ENCODE measurements around the gene PPME1. TPM values are rescaled to one million over a fixed set of nuclear protein-coding genes. Genes with fewer than 3 reads are reported as not detected.
A peak's percentile ranks its signal among the peaks of the same experiment; 100 is the strongest.
"Not testable (repeated sequence)": the region's sequence is repeated elsewhere in the genome, so short reads cannot be mapped to it uniquely, and the experiment has no call there.

Gene PPME1, protein sequence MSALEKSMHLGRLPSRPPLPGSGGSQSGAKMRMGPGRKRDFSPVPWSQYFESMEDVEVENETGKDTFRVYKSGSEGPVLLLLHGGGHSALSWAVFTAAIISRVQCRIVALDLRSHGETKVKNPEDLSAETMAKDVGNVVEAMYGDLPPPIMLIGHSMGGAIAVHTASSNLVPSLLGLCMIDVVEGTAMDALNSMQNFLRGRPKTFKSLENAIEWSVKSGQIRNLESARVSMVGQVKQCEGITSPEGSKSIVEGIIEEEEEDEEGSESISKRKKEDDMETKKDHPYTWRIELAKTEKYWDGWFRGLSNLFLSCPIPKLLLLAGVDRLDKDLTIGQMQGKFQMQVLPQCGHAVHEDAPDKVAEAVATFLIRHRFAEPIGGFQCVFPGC
- 27.8 TPM for polyA plus RNA-seq
- long read RNA-seq, donor 1, partial matches to known transcripts, result 0 of 3 reads
- long read RNA-seq, donor 1, other reads (novel, unspliced or antisense), result 0 of 3 reads
- long read RNA-seq, donor 2, transcript PPME1-201 (14 exons, 2,677 nt), result major isoform, 9 of 10 reads
- long read RNA-seq, donor 2, partial matches to known transcripts, result 0 of 10 reads
- long read RNA-seq, donor 2, other reads (novel, unspliced or antisense), result 0 of 10 reads
- long read RNA-seq, donor 3, result 0 reads
- long read RNA-seq, donor 4, result 0 reads
- long read RNA-seq, donor 5, partial matches to known transcripts, result 0 of 2 reads
- long read RNA-seq, donor 5, other reads (novel, unspliced or antisense), result 0 of 2 reads
- long read RNA-seq, donor 6, partial matches to known transcripts, result 0 of 4 reads
- long read RNA-seq, donor 6, other reads (novel, unspliced or antisense), result 0 of 4 reads
- long read RNA-seq, donor 7, partial matches to known transcripts, result 0 of 3 reads
- long read RNA-seq, donor 7, other reads (novel, unspliced or antisense), result 0 of 3 reads
- long read RNA-seq, donor 8, transcript PPME1-201 (14 exons, 2,677 nt), result major isoform, 5 of 5 reads
- long read RNA-seq, donor 8, partial matches to known transcripts, result 0 of 5 reads
- long read RNA-seq, donor 8, other reads (novel, unspliced or antisense), result 0 of 5 reads
- long read RNA-seq, donor 9, full-length matches to known transcripts, result 5 of 5 reads
- long read RNA-seq, donor 9, partial matches to known transcripts, result 0 of 5 reads
- long read RNA-seq, donor 9, other reads (novel, unspliced or antisense), result 0 of 5 reads
- long read RNA-seq, donor 10, transcript PPME1-201 (14 exons, 2,677 nt), result major isoform, 6 of 6 reads
- long read RNA-seq, donor 10, partial matches to known transcripts, result 0 of 6 reads
- long read RNA-seq, donor 10, other reads (novel, unspliced or antisense), result 0 of 6 reads
- long read RNA-seq, donor 11, partial matches to known transcripts, result 0 of 4 reads
- long read RNA-seq, donor 11, other reads (novel, unspliced or antisense), result 0 of 4 reads

DNA sequence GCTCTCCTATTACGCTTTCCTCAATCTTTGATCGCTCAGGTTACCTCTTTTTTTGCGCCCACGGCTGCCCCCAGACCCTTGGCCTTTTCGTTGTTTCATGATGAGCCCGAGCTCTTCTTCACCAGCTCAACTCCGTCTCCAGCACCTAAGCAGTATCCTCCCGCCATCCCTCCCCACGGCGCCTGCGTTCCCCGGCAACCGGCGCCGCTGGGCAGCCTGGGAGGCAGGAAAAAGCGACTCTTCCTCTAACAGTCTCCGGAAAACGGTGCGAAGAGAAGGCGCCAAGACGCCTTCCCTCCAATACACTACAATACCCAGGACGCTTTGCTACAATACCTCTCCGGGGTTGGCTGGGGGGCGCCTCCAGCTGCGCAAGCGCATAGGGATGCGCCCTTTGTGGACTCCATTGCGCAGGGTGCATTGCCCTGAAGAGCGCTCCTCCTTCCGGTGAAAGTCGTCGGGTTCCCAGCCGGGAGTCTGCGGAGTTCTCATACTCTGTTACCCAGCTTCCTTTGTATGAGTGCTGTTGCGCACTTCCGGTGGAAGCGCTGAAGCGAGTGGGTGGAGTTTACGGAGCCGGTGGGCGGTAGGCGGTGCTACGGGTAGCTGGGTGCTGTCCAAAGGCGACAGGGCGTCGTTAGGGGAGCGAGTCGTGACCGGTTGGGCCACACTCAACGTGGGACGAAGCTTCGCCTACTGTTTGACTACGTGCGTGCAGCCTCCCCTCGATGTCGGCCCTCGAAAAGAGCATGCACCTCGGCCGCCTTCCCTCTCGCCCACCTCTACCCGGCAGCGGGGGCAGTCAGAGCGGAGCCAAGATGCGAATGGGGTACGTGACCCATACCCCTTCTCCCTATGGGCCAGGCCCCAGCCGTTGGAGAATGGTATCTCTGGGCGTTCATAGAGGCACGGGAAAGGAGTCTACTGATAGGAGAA, at the start of gene PPME1, which contains the start of gene C2CD3:
Gene PPME1, plus strand, starts transcription at position 596 of the 936 bp plus-strand sequence. Its CDS starts 133 bp downstream, at position 729.
Gene C2CD3, minus strand, starts transcription at position 309 of the 936 bp plus-strand sequence. Its CDS starts 210 bp downstream, at position 99.
- Histone ChIP-seq H3K4me3 (ENCODE audit: low read length) (peak within 1 kb of the TSS; percentile 73), H3K27me3 (ENCODE audit: control insufficient read depth, insufficient read depth, low read length) (no peaks in the 10 kb centered on the region), H3K4me1 (ENCODE audit: control insufficient read depth, insufficient read depth, low read length) (peaks cover 8% of the 10 kb centered on the region), H3K36me3 (ENCODE audit: control insufficient read depth, insufficient read depth, low read length) (peaks cover 5% of the 10 kb centered on the region), H3K9me3 (ENCODE audit: control insufficient read depth, low read depth, low read length) (no peaks in the 10 kb centered on the region), H3K27ac (ENCODE audit: low read length) (peak within 1 kb of the TSS; percentile 71)
- DNase-seq, result peak; percentile 100
- 0% methylated on average over 5 of the region's 68 CpGs for WGBS (ENCODE audit: insufficient coverage, low lambda C conversion rate)

DNA sequence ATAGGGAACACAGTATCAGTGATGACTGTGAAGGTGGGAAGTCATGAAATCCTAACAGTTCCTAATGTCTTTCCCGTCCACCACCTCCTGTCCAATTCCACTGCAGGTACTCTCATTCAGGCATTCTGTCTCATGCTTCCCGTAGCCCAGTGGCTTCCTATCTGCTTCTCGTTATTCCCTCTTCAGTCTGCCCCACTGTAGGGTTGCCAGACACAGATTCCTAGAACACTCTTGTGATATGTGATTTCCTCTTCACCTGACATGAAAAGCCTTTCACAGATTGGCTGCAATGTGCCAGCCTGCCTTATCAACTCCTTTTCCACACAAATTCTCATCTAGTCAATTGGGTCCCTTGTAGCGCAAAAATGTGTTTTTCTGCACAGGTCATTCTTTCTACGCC, 49.3 kb upstream of the PPME1 start:
- DNase-seq, result no peak
- Histone ChIP-seq H3K4me1 (ENCODE audit: control insufficient read depth, insufficient read depth, low read length) (no peaks in the 10 kb centered on the region), H3K27ac (ENCODE audit: low read length) (no peak overlapping the region), H3K4me3 (ENCODE audit: low read length) (no peak overlapping the region), H3K36me3 (ENCODE audit: control insufficient read depth, insufficient read depth, low read length) (no peaks in the 10 kb centered on the region), H3K27me3 (ENCODE audit: control insufficient read depth, insufficient read depth, low read length) (no peaks in the 10 kb centered on the region), H3K9me3 (ENCODE audit: control insufficient read depth, low read depth, low read length) (no peaks in the 10 kb centered on the region)
- WGBS (ENCODE audit: insufficient coverage, low lambda C conversion rate), result 96% methylated on average over 3 of the region's 5 CpGs

DNA sequence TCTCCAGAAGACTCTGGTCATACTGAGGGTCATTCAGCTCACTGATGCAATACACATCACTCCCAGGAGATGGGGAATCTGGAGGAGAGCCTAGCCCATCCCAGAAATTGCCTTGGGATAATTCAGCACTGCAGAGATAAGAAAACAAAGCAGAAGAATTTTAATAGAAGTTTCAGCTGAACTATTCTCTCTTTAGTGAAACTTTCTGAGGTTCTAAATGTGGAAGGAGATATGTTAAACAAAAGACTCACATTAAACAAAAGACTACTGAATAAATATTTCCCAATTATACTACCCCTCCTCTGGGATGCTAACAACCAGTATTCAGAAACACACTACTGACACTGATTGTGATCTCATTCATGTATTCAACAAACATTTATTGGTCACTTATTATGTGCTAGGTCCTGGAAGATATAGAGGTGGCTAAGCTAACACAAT, 48.1 kb upstream of the PPME1 start:
- Histone ChIP-seq H3K4me3 (ENCODE audit: low read length) (no peak overlapping the region), H3K36me3 (ENCODE audit: control insufficient read depth, insufficient read depth, low read length) (no peaks in the 10 kb centered on the region), H3K9me3 (ENCODE audit: control insufficient read depth, low read depth, low read length) (no peaks in the 10 kb centered on the region), H3K27me3 (ENCODE audit: control insufficient read depth, insufficient read depth, low read length) (no peaks in the 10 kb centered on the region), H3K27ac (ENCODE audit: low read length) (no peak overlapping the region), H3K4me1 (ENCODE audit: control insufficient read depth, insufficient read depth, low read length) (no peaks in the 10 kb centered on the region)
- DNase-seq, result no peak

DNA sequence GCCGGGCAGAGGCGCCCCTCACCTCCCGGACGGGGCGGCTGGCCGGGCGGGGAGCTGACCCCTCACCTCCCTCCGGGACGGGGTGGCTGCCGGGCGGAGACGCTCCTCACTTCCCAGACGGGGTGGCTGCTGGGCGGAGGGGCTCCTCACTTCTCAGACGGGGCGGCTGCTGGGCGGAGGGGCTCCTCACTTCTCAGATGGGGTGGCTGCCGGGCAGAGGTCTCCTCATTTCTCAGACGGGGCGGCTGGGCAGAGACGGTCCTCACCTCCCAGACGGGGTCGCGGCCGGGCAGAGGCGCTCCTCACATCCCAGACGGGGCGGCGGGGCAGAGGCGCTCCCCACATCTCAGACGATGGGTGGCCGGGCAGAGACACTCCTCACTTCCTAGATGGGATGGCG, 42.0 kb upstream of the PPME1 start:
- Histone ChIP-seq H3K36me3 (ENCODE audit: control insufficient read depth, insufficient read depth, low read length) (peaks cover 12% of the 10 kb centered on the region), H3K9me3 (ENCODE audit: control insufficient read depth, low read depth, low read length) (peaks cover 11% of the 10 kb centered on the region)
- H3K4me1 ChIP-seq (ENCODE audit: control insufficient read depth, insufficient read depth, low read length); DNase-seq; H3K4me3 ChIP-seq (ENCODE audit: low read length); H3K27me3 ChIP-seq (ENCODE audit: control insufficient read depth, insufficient read depth, low read length); H3K27ac ChIP-seq (ENCODE audit: low read length): not testable (repeated sequence)
- WGBS (ENCODE audit: insufficient coverage, low lambda C conversion rate), result no CpG with 5 or more reads among the region's 33 CpGs

DNA sequence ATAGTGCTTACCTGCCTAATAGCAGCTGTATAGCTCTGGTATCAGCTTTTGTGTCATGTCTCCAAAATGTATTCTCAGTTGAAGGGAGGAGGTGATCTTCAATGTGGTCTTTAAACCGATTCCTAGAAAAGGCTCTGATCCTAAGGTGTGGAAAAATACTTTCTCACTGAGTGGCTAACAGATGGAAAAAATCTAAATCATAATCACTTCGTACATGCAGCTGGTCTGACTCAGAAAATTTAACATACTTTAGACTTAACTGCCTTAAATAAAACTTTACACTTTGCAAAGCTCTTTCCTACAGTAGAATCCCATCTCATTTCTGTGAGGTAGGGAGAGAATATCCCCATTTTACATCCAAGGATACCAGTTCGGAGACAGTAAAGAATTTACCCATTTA, 38.3 kb upstream of the PPME1 start:
- WGBS (ENCODE audit: insufficient coverage, low lambda C conversion rate), result no CpG with 5 or more reads among the region's 3 CpGs
- DNase-seq, result no peak
- peaks cover 17% of the 10 kb centered on the region for H3K36me3 ChIP-seq (ENCODE audit: control insufficient read depth, insufficient read depth, low read length)
- H3K4me3 ChIP-seq (ENCODE audit: low read length), result no peak overlapping the region
- no peaks in the 10 kb centered on the region for H3K4me1 ChIP-seq (ENCODE audit: control insufficient read depth, insufficient read depth, low read length)
- peaks cover 11% of the 10 kb centered on the region for H3K9me3 ChIP-seq (ENCODE audit: control insufficient read depth, low read depth, low read length)
- no peak overlapping the region for H3K27ac ChIP-seq (ENCODE audit: low read length)
- no peaks in the 10 kb centered on the region for H3K27me3 ChIP-seq (ENCODE audit: control insufficient read depth, insufficient read depth, low read length)

DNA sequence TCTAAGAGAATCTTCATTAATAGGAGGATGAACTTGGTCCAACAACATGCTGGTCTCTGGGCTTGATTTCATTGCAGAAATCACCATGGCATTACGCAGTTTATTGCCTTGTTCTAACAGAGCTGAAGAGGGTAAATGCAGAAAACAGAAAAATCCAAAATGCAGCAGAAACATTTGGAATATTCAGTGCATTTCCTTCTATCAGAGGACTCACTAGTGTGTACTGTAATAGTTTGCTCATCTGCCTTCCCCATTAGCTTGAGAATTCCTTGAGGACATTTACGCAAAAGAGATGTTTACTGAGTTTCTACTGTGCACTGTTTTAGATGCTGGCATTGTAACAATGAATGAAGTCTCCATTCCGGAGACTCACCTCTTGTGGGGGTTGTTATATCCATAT, 37.7 kb upstream of the PPME1 start:
- Histone ChIP-seq H3K4me3 (ENCODE audit: low read length) (no peak overlapping the region), H3K27me3 (ENCODE audit: control insufficient read depth, insufficient read depth, low read length) (no peaks in the 10 kb centered on the region), H3K27ac (ENCODE audit: low read length) (no peak overlapping the region), H3K9me3 (ENCODE audit: control insufficient read depth, low read depth, low read length) (peaks cover 11% of the 10 kb centered on the region), H3K36me3 (ENCODE audit: control insufficient read depth, insufficient read depth, low read length) (peaks cover 17% of the 10 kb centered on the region), H3K4me1 (ENCODE audit: control insufficient read depth, insufficient read depth, low read length) (peaks cover 4% of the 10 kb centered on the region)
- DNase-seq, result no peak
- no CpG with 5 or more reads among the region's 3 CpGs for WGBS (ENCODE audit: insufficient coverage, low lambda C conversion rate)

DNA sequence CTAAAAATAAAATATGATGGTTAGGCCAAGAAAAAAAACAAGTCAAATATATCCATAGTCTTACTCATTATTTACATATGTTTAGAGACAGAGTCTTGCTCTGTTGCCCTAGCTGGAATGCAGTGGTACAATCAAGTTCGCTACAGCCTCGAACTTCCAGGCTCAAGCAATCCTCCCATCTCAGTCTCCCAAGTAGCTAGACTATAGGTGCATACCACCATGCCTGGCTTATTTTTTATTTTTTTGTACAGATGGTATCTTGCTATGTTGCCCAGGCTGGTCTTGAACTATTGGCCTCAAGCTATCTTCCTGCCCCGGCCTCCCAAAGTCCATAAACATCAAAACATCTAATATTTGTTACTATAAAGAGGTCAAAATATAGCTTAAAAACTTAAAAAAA, 36.4 kb upstream of the PPME1 start:
- Histone ChIP-seq H3K27me3 (ENCODE audit: control insufficient read depth, insufficient read depth, low read length) (no peaks in the 10 kb centered on the region), H3K4me3 (ENCODE audit: low read length) (no peak overlapping the region), H3K36me3 (ENCODE audit: control insufficient read depth, insufficient read depth, low read length) (peaks cover 17% of the 10 kb centered on the region), H3K27ac (ENCODE audit: low read length) (no peak overlapping the region), H3K9me3 (ENCODE audit: control insufficient read depth, low read depth, low read length) (peaks cover 6% of the 10 kb centered on the region), H3K4me1 (ENCODE audit: control insufficient read depth, insufficient read depth, low read length) (peaks cover 12% of the 10 kb centered on the region)
- WGBS (ENCODE audit: insufficient coverage, low lambda C conversion rate), result 100% methylated on average over 1 of the region's 3 CpGs
- DNase-seq, result no peak

DNA sequence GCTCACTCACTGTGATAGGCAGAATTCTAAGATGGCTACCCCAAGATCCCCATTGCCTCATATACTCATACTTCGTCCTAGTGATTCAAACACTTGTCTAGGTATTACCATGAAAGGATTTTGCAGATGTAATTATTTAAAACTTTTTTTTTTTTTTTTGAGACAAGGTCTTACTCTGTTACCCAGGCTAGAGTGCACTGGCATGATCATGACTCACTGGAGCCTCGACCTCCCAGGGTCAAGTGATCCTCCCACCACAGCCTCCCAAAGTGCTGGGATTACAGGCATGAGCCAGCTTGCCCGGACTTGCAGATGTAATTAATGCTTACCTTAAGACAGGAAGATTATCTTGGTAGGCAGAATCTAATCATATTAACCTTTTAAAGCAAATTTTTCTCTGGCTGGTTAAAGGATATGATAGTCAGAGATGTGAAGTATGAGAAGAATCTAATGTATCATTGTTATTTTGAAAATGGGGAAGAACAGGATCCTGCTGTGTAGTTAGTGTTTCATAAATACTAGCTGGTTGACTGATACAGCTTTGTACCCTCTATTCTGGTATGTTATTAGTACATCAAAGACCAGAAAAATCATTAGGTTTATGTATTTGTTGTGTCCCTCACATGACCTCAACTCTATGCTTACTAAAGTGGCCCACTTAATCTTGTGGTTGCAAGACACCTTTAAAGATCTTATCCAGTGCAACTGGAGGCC, 35.8 kb upstream of the PPME1 start:
- no peak for DNase-seq
- WGBS (ENCODE audit: insufficient coverage, low lambda C conversion rate), result 100% methylated on average over 1 of the region's 3 CpGs
- Histone ChIP-seq H3K27me3 (ENCODE audit: control insufficient read depth, insufficient read depth, low read length) (no peaks in the 10 kb centered on the region), H3K27ac (ENCODE audit: low read length) (no peak overlapping the region), H3K4me1 (ENCODE audit: control insufficient read depth, insufficient read depth, low read length) (peaks cover 12% of the 10 kb centered on the region), H3K4me3 (ENCODE audit: low read length) (no peak overlapping the region), H3K36me3 (ENCODE audit: control insufficient read depth, insufficient read depth, low read length) (peaks cover 15% of the 10 kb centered on the region), H3K9me3 (ENCODE audit: control insufficient read depth, low read depth, low read length) (no peaks in the 10 kb centered on the region)

DNA sequence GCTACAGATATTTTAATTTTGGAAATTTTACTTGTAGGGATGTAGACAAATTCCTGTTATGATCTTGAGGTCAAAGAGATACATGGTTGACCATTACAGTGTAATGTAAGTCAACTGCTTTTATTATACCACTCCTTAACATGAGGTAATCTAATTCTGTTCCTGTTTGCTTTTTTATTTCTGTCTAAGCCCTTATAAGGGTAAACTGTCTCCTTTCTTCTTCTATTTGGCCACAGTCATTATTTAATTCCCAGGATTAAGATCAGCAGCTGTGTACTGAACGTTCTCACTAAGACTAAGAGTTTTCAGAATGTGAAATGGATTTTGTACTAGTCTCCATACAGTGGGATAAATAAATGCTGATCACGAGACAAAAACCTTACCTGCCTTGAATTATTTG, 33.1 kb upstream of the PPME1 start:
- peak overlapping the region; percentile 39 for H3K27ac ChIP-seq (ENCODE audit: low read length)
- H3K9me3 ChIP-seq (ENCODE audit: control insufficient read depth, low read depth, low read length), result no peaks in the 10 kb centered on the region
- no peak overlapping the region for H3K4me3 ChIP-seq (ENCODE audit: low read length)
- 88% methylated on average over 1 of the region's 2 CpGs for WGBS (ENCODE audit: insufficient coverage, low lambda C conversion rate)
- H3K4me1 ChIP-seq (ENCODE audit: control insufficient read depth, insufficient read depth, low read length), result peaks cover 12% of the 10 kb centered on the region
- no peaks in the 10 kb centered on the region for H3K27me3 ChIP-seq (ENCODE audit: control insufficient read depth, insufficient read depth, low read length)
- peaks cover 5% of the 10 kb centered on the region for H3K36me3 ChIP-seq (ENCODE audit: control insufficient read depth, insufficient read depth, low read length)
- DNase-seq, result no peak
